HG03469 (cell line): Measurements from ENCODE around the gene TMPRSS13.
"Not testable (repeated sequence)": the region's sequence is repeated elsewhere in the genome, so short reads cannot be mapped to it uniquely, and the experiment has no call there.

Experiments
- ATAC-seq: cut with Tn5 transposase; IDR thresholded peaks from one replicate; pipeline ENCODE4 v1.9.1; 2021; ENCODE audit warnings: mild to moderate bottlenecking, moderate library complexity, moderate number of reproducible peaks; ENCODE audit not compliant: unreplicated experiment

TMPRSS13 gene

GRCh38 chr11:117929142-117929915 is at the start of gene TMPRSS13:
TSS of gene TMPRSS13 (minus strand) at chr11:117929402. CDS start at chr11:117929307, 95 bp downstream.
- no peak for ATAC-seq

GRCh38 chr11:117978991-117979390 is 49.8 kb upstream of the TMPRSS13 start:
- no peak for ATAC-seq

- ATAC-seq: not testable (repeated sequence)
These were observed 49.2 kb upstream of the TMPRSS13 start for GRCh38 chr11:117978291-117978910.

GRCh38 chr11:117977612-117978264 is 48.5 kb upstream of the TMPRSS13 start:
- ATAC-seq: not testable (repeated sequence)

- no peak for ATAC-seq
These were observed 47.8 kb upstream of the TMPRSS13 start for GRCh38 chr11:117977029-117977428.

- no peak for ATAC-seq
These were observed 47.2 kb upstream of the TMPRSS13 start for GRCh38 chr11:117976445-117976844.

- no peak for ATAC-seq
These were observed 44.3 kb upstream of the TMPRSS13 start for GRCh38 chr11:117973503-117973860.

- no peak for ATAC-seq
These were observed 43.7 kb upstream of the TMPRSS13 start for GRCh38 chr11:117972629-117973502.

- ATAC-seq: no peak
These were observed 42.8 kb upstream of the TMPRSS13 start for GRCh38 chr11:117972044-117972443.

GRCh38 chr11:117970400-117971024 is 41.3 kb upstream of the TMPRSS13 start:
- no peak for ATAC-seq

- ATAC-seq: no peak
These were observed 40.2 kb upstream of the TMPRSS13 start for GRCh38 chr11:117969160-117969991.

GRCh38 chr11:117966908-117967307 is 37.7 kb upstream of the TMPRSS13 start:
- ATAC-seq: no peak

GRCh38 chr11:117962826-117963225 is 33.6 kb upstream of the TMPRSS13 start:
- no peak for ATAC-seq

- no peak for ATAC-seq
These were observed 32.7 kb upstream of the TMPRSS13 start for GRCh38 chr11:117961896-117962295.

- no peak for ATAC-seq
These were observed 31.2 kb upstream of the TMPRSS13 start for GRCh38 chr11:117960406-117960805.

GRCh38 chr11:117959438-117960149 is 30.4 kb upstream of the TMPRSS13 start:
- ATAC-seq: no peak

GRCh38 chr11:117958949-117959348 is 29.7 kb upstream of the TMPRSS13 start:
- no peak for ATAC-seq

- ATAC-seq: no peak
These were observed 23.9 kb upstream of the TMPRSS13 start for GRCh38 chr11:117953024-117953671.
